Activated T-helper 17 cell treated with anti-CD3 and anti-CD28 coated beads, Interleukin-2, amount 50 U/mL, for 72 hours (primary cell): ENCODE results near the gene MAN1C1. TPM values are rescaled to one million over a fixed set of nuclear protein-coding genes. Genes with fewer than 3 reads are reported as not detected.

Experiments used
- ATAC-seq: fragments of 150-1000 bp; cut with Tn5 transposase; replicated peaks from 2 replicates; pipeline ENCODE4 v1.10.0; 2021; ENCODE audit warnings: mild to moderate bottlenecking, moderate library complexity
- H3K27ac Mint-ChIP-seq: one replicate; pipeline ENCODE4 v1.8.0; 2022; ENCODE audit warnings: mixed read lengths
- H3K27me3 Mint-ChIP-seq: one replicate; pipeline ENCODE4 v1.8.0; 2022; ENCODE audit warnings: mixed read lengths
- H3K36me3 Mint-ChIP-seq: one replicate; pipeline ENCODE4 v1.8.0; 2022; ENCODE audit warnings: low read depth, mild to moderate bottlenecking, mixed read lengths
- H3K4me1 Mint-ChIP-seq: one replicate; pipeline ENCODE4 v1.8.0; 2022; ENCODE audit warnings: mixed read lengths
- H3K4me3 Mint-ChIP-seq: one replicate; pipeline ENCODE4 v1.8.0; 2022; ENCODE audit warnings: mild to moderate bottlenecking, mixed read lengths
- H3K9me3 Mint-ChIP-seq: one replicate; pipeline ENCODE4 v1.8.0; 2022; ENCODE audit warnings: mixed read lengths
- total RNA-seq, 2 donors: library from RNA; stranded (reverse); gene quantifications; one replicate each; pipeline ENCODE4 v1.2.3, GENCODE V29; 2022

MAN1C1 gene
- total RNA-seq, 2 donors from 2014 or later, result 6.2 to 7.7 TPM

DNA sequence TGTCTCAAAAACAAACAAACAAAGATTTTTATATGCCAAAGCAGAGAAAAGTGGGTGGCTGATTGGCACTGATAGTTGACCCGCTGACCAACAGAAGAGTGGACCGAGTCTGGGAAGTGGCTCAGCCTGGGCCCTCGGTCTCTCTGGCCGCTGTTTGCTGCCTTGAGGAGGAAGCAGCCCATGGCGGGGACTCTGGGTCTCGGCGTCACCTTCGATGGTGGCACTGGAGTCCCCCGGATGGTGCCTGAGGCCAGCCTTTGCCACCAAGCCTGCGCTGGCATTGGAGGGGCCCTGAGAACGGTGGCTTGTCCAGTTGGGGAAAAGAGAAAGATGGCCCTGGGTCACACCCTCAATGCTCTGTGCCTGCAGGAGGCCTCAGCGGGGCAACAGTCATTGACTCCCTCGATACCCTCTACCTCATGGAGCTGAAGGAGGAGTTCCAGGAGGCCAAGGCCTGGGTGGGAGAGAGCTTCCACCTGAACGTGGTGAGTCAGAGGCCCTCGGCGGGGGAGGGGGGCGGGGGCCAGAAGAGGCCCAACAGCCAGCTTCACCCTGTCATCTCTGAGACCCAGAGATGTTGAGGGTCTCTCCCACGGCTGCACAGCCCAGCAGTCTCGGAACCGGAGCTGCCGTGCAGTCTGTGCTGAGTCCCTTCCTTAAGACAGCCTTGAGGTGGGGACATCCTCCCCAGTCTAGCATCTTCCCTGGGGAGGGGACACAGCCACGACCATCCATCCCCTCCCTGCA is 129.9 kb downstream of the MAN1C1 start:
- Mint-ChIP-seq H3K4me3 (no peak overlapping the region), H3K27ac (no peak overlapping the region), H3K9me3 (no peaks in the 10 kb centered on the region), H3K4me1 (peaks cover 6% of the 10 kb centered on the region), H3K36me3 (peaks cover 8% of the 10 kb centered on the region), H3K27me3 (no peaks in the 10 kb centered on the region)
- no peak for ATAC-seq

DNA sequence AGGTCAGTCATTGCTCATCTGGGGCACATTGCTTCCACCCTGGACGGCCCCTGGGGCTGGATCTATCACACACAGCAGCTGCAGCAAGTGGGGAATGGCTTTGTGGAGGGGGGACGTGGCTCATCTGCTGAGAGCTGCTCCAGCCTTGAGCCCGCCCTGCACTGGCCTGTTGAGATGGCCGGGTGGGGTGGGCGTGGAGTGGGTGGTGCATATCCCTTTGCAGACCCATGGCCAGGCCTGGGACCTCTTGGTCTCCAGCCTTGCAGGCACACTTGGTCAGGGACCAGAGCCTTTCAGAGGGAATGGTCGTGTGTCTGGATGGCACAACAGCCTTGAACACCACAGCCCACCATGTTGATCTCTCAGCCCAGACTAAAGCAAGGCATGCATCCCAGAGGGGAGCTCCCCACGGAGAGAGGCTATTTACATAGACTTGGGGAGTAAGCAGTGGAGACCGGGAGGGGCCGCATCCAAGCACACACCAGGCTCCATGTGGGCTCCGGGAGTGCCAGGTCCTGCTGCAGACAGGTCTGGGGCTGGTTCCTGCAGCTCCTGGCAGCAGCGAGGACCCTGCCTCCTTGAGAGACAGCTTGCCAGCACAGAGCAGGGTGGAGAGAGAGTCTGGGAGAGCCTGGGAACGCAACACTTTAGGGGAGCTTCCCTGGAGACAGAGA is 130.6 kb downstream of the MAN1C1 start:
- Mint-ChIP-seq H3K4me3 (no peak overlapping the region), H3K9me3 (no peaks in the 10 kb centered on the region), H3K27me3 (no peaks in the 10 kb centered on the region), H3K36me3 (peaks cover 8% of the 10 kb centered on the region), H3K4me1 (peaks cover 6% of the 10 kb centered on the region), H3K27ac (peak overlapping the region; percentile 18)
- ATAC-seq, result no peak

DNA sequence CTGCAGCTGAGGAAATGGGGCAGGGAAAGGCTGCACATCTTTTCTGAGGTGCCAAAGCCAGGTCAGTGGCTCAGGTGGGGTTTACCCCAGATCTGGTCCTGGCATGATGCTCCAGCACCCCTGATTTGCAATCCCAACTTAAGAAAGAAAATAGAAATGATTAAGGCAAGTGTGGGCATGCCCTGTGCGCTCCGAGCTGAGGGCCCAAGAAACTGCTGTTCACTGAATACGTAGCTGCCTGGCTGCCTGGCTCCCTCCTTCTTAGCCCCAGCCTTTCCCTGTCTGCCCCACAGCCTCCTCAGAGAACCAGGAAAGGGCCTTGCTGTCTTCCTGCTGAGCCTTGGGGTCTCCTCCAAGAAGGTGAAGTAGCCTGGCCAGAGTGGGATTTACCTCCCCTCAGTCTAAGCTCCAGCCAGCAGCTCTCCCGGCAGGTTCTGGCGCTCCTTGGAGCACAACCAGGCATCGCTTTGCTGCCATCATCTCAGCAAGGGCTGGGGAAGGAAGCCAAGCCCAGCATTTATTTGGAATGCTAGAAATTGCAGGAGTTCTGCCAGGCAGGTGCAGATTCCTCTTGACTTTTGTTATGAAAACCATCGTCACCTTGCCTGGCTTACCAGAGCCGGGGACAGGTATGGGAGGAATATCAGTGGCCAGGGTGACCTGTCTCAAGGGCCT is 132.1 kb downstream of the MAN1C1 start:
- Mint-ChIP-seq H3K27ac (no peak overlapping the region), H3K9me3 (no peaks in the 10 kb centered on the region), H3K4me3 (no peak overlapping the region), H3K27me3 (no peaks in the 10 kb centered on the region), H3K36me3 (peaks cover 8% of the 10 kb centered on the region), H3K4me1 (peaks cover 6% of the 10 kb centered on the region)
- ATAC-seq, result no peak

DNA sequence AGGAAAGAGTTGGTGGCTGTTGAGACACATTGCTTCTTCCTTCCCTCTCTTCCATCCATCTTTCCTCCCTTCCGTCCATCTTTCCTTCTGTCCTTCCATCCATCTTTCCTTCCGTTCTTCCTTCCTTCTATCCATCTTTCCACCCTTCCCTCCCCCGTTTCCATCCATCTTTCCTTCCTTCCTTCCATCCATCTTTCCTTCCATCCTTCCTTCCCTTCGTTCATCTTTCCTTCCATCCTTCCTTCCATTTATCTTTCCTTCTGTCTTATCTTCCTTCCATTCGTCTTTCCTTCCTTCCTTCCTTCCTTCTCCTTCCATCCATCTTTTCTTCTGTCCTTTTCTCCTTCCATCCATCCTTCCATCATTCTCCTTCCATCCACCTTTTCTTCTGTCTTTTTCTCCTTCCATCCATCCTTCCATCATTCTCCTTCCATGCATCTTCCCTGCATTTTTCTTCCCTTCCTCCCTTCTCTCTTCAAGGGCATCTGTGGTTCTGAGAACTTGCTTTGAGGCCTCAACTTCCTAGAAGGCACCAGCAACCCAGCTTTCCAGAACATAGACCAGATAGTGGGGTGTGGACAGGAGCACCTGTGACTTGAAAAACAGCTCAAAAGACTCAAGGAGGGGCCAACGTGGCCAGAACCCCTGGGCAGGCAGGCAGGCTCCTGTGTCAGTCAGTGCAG is 134.5 kb downstream of the MAN1C1 start:
- Mint-ChIP-seq H3K36me3 (peaks cover 8% of the 10 kb centered on the region), H3K27me3 (no peaks in the 10 kb centered on the region), H3K27ac (no peak overlapping the region), H3K9me3 (no peaks in the 10 kb centered on the region), H3K4me3 (no peak overlapping the region), H3K4me1 (peaks cover 6% of the 10 kb centered on the region)
- no peak for ATAC-seq

DNA sequence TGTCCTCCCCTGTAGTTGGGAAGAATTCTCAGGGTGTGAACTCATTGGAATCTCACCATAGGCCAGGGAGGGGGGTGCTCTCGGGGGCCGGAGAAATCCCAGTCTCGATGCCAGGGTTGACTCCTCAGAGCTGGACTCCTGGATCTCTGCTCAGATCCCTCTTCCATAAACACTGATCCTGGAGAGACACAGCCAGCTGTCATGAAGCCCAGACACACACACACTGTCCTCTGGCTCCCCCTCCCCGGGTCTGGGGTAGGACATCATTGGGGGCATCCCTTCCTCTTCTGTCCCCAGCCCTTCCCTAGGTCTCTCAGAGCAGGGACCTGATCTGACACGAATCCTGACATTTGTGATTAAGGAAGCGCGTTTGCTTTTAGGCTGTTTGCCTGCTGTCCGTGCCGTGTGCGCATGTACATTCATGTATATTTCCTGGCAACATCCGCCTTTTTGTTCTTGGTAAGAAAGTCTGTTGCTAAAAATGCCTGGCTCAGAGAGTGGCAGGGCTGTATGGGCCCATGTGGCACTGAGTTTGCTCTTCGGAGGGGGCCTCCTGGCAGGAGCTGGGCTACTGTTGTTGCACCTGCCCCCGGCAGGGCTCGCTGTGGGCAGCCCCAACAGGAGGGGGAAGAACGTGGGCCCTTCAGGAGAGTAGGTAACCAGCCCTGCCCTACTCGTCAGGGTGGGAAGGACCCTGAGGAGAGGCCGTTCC is 138.0 kb downstream of the MAN1C1 start:
- Mint-ChIP-seq H3K9me3 (no peaks in the 10 kb centered on the region), H3K27ac (peak overlapping the region; percentile 28), H3K4me1 (peaks cover 6% of the 10 kb centered on the region), H3K36me3 (peaks cover 8% of the 10 kb centered on the region), H3K27me3 (no peaks in the 10 kb centered on the region), H3K4me3 (no peak overlapping the region)
- ATAC-seq, result no peak

DNA sequence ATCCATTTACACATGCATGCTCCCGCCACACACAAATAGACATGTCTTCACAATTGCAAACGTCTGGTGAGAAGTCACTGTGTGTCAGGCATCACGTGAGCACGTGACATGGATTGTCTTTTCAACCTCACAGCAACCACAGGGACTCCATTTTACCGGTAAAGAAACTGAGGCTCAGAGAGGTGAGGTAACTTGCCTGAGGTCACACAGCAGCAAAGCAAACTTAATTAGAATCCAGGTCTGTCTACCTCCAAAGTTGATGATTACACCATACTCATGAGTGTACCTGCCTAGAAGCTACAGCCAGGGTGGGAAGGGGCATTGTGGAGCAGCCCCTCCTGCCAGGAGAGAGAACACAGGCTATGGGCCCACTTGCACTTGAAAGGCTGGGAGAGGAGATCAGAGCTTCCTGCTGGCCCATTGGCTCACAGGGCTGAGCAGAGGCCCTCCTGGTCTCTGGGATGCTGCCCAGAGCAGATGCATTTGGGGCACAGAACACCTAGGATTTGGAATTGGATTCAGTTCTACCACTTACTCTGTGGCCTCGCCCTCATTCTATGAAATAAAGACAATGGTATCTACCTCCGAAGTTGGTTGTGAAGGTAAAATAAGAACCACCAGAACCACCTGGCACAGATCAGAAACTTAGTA is 139.0 kb downstream of the MAN1C1 start:
- H3K27ac Mint-ChIP-seq, result no peak overlapping the region
- ATAC-seq, result no peak
- H3K4me1 Mint-ChIP-seq, result peaks cover 6% of the 10 kb centered on the region
- no peak overlapping the region for H3K4me3 Mint-ChIP-seq
- H3K27me3 Mint-ChIP-seq, result no peaks in the 10 kb centered on the region
- no peaks in the 10 kb centered on the region for H3K9me3 Mint-ChIP-seq
- peaks cover 8% of the 10 kb centered on the region for H3K36me3 Mint-ChIP-seq

DNA sequence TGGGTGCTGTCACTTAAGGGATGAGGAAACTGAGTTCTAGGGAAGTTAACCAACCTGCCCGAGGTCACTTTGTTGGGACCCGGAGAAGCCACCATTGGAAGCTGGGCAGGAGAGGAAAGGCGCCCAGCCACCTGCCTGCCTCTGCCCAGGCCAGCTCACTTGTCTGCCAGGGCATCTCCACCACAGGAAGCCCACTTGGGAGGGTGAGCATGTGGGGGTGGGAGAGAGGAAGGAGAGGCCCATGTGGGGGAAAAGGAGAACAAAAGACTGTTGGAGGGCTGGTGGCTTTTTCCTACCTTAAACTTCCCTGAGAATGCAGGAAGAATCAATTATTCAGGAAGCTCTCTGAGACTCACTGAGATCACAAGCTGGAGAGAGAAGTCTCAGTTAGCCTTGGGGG is 139.6 kb downstream of the MAN1C1 start:
- ATAC-seq, result no peak
- Mint-ChIP-seq H3K4me1 (peaks cover 1% of the 10 kb centered on the region), H3K36me3 (peaks cover 2% of the 10 kb centered on the region), H3K4me3 (no peak overlapping the region), H3K9me3 (no peaks in the 10 kb centered on the region), H3K27me3 (no peaks in the 10 kb centered on the region), H3K27ac (peak overlapping the region; percentile 18)

DNA sequence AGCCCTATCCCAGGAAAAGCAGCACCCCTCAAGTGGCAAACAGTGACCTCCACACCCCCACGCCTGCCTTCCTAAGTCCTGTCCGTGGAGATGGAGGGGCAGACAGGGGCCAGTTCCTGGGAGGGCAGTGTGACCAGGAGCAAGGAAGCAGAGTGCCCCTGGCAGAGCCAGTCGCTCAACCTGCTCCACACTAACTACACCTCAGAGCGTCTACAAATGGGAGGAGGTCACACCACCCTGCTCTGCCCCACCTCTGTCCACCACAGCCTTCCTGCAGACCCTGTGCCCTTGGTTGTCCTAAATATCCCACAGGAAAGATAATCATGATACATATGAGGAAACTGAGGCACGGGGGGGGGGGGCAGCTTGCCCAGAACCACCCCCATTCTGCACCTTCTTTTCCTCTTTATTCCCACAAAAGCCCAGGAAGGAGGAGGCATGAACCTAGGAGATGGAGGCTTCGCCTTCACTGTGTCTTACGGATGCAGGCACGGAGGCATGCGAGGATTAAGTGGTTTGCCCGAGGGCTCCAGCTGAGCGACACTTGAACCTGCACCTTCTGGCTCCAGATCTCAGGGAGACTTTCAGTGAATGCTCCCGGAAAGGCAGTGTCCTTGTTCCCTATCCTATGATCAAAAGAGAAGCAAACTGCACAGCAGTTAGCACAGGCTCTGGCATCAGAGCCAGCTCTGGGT is 140.7 kb downstream of the MAN1C1 start:
- Mint-ChIP-seq H3K4me1 (no peaks in the 10 kb centered on the region), H3K9me3 (no peaks in the 10 kb centered on the region), H3K27ac (no peak overlapping the region), H3K27me3 (no peaks in the 10 kb centered on the region), H3K4me3 (no peak overlapping the region), H3K36me3 (no peaks in the 10 kb centered on the region)
- no peak for ATAC-seq

DNA sequence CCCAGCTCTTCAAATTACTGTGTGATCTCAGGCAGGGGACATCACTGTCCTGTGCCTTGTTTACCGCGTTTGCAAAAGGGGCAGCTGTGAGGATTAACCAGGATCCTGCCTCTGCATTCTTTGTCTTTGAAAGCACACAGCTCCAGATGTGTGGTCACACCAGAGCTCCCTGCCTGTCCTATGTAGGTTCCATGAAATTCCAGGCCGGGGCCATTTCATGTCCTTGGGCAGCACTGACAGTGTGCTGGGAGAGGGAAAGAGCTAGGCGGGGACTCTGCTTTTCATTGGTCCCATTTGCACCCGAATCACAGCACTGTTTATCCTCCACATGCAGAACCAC is 141.2 kb downstream of the MAN1C1 start:
- Mint-ChIP-seq H3K9me3 (no peaks in the 10 kb centered on the region), H3K27me3 (no peaks in the 10 kb centered on the region), H3K36me3 (no peaks in the 10 kb centered on the region), H3K4me1 (no peaks in the 10 kb centered on the region), H3K4me3 (no peak overlapping the region), H3K27ac (no peak overlapping the region)
- ATAC-seq, result no peak

DNA sequence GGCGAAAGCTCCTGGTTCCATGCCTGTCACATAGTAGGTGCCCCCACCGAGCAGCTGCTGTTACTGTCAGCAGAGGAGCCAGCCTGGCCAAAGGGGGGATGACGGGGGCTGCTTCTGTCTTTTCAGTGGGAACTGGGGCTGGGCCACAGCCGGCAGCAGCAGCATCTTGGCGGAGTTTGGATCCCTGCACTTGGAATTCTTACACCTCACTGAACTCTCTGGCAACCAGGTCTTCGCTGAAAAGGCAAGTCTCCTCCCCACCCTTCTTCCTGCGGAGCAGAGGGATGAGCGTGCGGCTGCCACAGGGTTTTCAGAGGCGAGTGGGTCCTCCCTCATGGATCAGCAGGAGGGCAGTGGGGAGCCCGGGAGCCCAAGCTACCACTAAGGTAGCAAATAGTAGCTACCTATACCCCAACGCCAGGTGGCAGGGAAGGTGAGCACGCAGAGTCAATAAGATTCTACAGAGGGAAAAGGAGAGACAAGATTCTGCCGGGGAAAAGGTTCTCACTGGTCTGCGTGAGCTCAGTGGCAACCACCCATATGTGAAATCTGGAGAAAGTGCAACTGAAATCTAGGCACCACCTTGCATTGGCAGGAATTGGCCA is 142.0 kb downstream of the MAN1C1 start:
- no peak for ATAC-seq
- Mint-ChIP-seq H3K36me3 (no peaks in the 10 kb centered on the region), H3K4me1 (no peaks in the 10 kb centered on the region), H3K4me3 (no peak overlapping the region), H3K9me3 (no peaks in the 10 kb centered on the region), H3K27me3 (no peaks in the 10 kb centered on the region), H3K27ac (no peak overlapping the region)

DNA sequence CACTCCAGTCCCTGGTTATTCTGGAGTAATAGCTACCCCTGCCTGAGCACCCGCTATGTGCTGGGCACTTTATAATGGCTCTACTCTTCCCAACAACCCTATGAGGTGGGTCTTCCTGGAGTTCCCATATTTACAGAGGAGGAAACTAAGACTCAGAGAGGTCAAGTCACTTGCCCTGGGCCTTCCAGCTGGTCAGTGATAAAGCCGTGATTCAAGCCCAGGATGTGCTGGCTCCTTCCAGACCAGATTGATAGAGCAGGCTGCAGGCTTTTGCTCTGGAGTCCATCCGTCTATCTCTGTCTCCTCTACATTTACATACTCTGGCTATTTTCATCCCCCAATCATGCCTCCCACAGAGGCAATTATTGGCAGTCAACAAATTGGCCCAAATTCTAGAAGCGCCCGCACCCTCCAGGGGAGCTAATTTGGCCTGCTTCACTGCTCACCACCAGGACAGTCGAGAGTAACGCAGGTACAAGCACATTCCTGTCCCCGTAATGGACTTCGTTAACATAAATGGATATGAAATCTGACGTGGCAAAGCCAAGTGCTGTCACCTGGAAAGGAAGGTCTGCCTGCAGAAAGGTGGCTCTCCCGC is 143.6 kb downstream of the MAN1C1 start:
- Mint-ChIP-seq H3K27ac (peak overlapping the region; percentile 51), H3K27me3 (no peaks in the 10 kb centered on the region), H3K36me3 (no peaks in the 10 kb centered on the region), H3K4me1 (no peaks in the 10 kb centered on the region), H3K4me3 (no peak overlapping the region), H3K9me3 (no peaks in the 10 kb centered on the region)
- ATAC-seq, result no peak

DNA sequence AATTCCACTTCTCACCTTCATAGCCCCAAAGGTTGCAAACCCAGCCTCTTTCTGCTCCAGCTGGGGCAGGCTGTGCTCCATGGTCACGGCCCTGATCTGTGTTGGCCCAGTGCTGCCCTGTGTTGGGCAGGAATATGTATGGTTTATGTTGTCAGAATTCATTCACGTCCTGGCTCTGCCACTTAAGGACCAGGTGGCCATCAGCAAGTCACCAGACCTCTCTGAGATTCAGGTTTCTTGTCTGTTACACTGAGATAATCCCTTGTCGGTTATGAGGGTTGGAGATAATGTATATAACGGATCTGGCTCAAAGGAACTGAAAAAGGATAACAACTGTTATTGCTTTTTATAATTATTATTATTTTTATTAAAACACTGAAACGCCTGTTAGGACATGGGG is 144.3 kb downstream of the MAN1C1 start:
- H3K27me3 Mint-ChIP-seq, result no peaks in the 10 kb centered on the region
- no peak overlapping the region for H3K4me3 Mint-ChIP-seq
- H3K36me3 Mint-ChIP-seq, result no peaks in the 10 kb centered on the region
- no peak for ATAC-seq
- no peak overlapping the region for H3K27ac Mint-ChIP-seq
- no peaks in the 10 kb centered on the region for H3K9me3 Mint-ChIP-seq
- no peaks in the 10 kb centered on the region for H3K4me1 Mint-ChIP-seq

DNA sequence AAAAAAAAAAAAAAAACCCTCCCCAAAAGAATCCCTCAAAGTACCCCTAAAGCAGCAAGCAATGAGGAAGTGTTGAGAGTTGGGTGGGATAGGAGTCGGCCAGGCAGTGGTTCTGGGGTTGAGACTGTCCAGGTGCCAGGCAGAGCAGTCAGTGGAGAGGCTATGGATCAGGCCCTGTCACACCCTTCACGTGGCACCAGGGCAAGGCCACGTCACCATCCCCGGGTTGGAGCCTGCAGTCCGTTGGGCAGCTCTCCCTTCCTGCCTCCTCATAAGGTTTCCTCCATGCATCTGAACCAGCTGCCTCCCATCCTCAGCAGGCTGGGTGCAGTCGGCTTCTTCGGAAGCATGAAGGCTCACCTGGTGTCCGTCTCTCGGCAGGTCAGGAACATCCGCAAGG is 146.9 kb downstream of the MAN1C1 start:
- ATAC-seq, result no peak
- no peaks in the 10 kb centered on the region for H3K27me3 Mint-ChIP-seq
- H3K27ac Mint-ChIP-seq, result no peak overlapping the region
- H3K9me3 Mint-ChIP-seq, result no peaks in the 10 kb centered on the region
- no peak overlapping the region for H3K4me3 Mint-ChIP-seq
- H3K4me1 Mint-ChIP-seq, result peaks cover 1% of the 10 kb centered on the region
- H3K36me3 Mint-ChIP-seq, result no peaks in the 10 kb centered on the region
